Globus pallidus (tissue), 1 donor: Measurements from ENCODE around the gene EEFSEC.

Source experiments
- DNase-seq: peaks from one replicate; pipeline ENCODE4 v3.0.0-alpha.2; 2015; ENCODE audit warnings: low spot score

EEFSEC gene

GRCh38 chr3:128242818-128243601, 89.7 kb downstream of the EEFSEC start:
- no peak for DNase-seq

- DNase-seq = no peak
These were observed 90.6 kb downstream of the EEFSEC start for GRCh38 chr3:128243602-128244504.

- no peak for DNase-seq
These were observed 92.2 kb downstream of the EEFSEC start for GRCh38 chr3:128245460-128245859.

GRCh38 chr3:128247666-128248409, 94.6 kb downstream of the EEFSEC start:
- no peak for DNase-seq

- DNase-seq = no peak
These were observed 98.8 kb downstream of the EEFSEC start for GRCh38 chr3:128252083-128252482.

GRCh38 chr3:128253150-128253549, 99.9 kb downstream of the EEFSEC start:
- DNase-seq = no peak

- DNase-seq = no peak
These were observed 100.8 kb downstream of the EEFSEC start for GRCh38 chr3:128254066-128254590.

- DNase-seq = no peak
These were observed 101.7 kb downstream of the EEFSEC start for GRCh38 chr3:128254967-128255366.

- DNase-seq = no peak
These were observed 102.8 kb downstream of the EEFSEC start for GRCh38 chr3:128256131-128256530.

GRCh38 chr3:128257632-128258031, 104.4 kb downstream of the EEFSEC start:
- no peak for DNase-seq

GRCh38 chr3:128260275-128260674, 107.0 kb downstream of the EEFSEC start:
- no peak for DNase-seq

- DNase-seq = no peak
These were observed 109.2 kb downstream of the EEFSEC start for GRCh38 chr3:128262457-128262856.

- no peak for DNase-seq
These were observed 109.8 kb downstream of the EEFSEC start for GRCh38 chr3:128263118-128263517.

GRCh38 chr3:128263946-128264345, 110.7 kb downstream of the EEFSEC start:
- no peak for DNase-seq

- DNase-seq = no peak
These were observed 113.2 kb downstream of the EEFSEC start for GRCh38 chr3:128266453-128266852.

- no peak for DNase-seq
These were observed 114.3 kb downstream of the EEFSEC start for GRCh38 chr3:128267541-128267940.

- DNase-seq = no peak
These were observed 115.9 kb downstream of the EEFSEC start for GRCh38 chr3:128269006-128269775.

GRCh38 chr3:128269796-128270195, 116.5 kb downstream of the EEFSEC start:
- no peak for DNase-seq

GRCh38 chr3:128270559-128271492, 117.5 kb downstream of the EEFSEC start:
- no peak for DNase-seq
